Measurements from ENCODE around the gene CXorf49.
"Not testable (repeated sequence)": the region's sequence is repeated elsewhere in the genome, so short reads cannot be mapped to it uniquely, and the experiment has no call there.

- TF ChIP-seq POLR2A (IDR thresholded peaks at IDR 0.05; ENCODE audit: low read length); GATA1 (IDR thresholded peaks at IDR 0.05; ENCODE audit: low read depth, low read length): not testable (repeated sequence)
Measured at GRCh38 chrX:71702853-71703252, 15.2 kb downstream of the CXorf49 start.
